HG03175 (cell line): ENCODE data around the gene RNFT1.
A peak's percentile ranks its signal among the peaks of the same experiment; 100 is the strongest.
"Not testable (repeated sequence)": the region's sequence is repeated elsewhere in the genome, so short reads cannot be mapped to it uniquely, and the experiment has no call there.

Experiments
- ATAC-seq: cut with Tn5 transposase; IDR thresholded peaks from one replicate; pipeline ENCODE4 v1.9.1; 2021; ENCODE audit warnings: mild to moderate bottlenecking, moderate library complexity; ENCODE audit not compliant: unreplicated experiment

Gene RNFT1, protein sequence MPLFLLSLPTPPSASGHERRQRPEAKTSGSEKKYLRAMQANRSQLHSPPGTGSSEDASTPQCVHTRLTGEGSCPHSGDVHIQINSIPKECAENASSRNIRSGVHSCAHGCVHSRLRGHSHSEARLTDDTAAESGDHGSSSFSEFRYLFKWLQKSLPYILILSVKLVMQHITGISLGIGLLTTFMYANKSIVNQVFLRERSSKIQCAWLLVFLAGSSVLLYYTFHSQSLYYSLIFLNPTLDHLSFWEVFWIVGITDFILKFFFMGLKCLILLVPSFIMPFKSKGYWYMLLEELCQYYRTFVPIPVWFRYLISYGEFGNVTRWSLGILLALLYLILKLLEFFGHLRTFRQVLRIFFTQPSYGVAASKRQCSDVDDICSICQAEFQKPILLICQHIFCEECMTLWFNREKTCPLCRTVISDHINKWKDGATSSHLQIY

DNA sequence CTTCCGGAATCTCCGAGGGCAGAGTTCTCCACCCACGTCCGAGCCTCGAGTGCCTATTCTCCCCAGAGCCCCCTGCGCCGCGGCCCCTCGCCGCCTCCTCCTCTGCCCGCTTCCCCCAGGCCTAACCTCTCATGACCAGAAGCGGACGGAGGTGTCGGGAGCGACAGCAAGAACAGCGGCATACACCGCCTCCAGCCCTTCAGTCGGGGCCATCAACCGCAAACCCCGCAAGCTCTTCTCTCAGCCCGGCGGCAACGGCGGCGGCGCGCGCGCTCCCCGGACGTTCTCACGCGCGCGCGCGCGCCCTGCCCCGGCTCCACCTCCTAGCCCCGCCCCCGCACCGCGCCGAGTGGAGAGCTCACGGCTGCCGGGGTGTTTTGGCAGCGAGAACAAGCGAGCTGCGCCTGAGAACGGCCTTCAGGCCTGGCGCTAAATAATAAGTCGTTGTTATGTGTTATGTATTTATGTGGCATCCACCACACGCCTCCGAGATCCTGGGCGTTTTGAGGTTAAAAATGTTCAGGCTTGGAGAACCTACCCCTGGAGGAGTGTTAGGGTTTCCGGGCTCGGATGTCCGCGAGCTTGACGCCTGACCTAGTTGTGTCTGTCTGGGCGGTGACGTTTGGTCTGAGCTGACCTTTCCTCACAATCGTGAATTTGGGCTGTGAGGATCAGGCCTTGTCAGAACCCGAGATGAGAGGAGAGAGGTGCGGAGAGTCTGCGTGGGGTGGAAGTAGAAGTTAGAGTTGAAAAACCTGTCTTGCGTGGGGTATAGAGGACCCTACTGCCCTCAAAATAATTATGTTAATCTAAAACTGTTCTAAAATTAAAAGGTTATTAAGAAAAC, at the start of gene RNFT1:
RNFT1 (minus strand) TSS at position 259 of the 847 bp plus-strand sequence; CDS start at position 182, 77 bp downstream.
- ATAC-seq = peak; percentile 84

- not testable (repeated sequence) for ATAC-seq
These were observed 44.8 kb upstream of the RNFT1 start for GRCh38 chr17:60009326-60009725.

GRCh38 chr17:60008377-60008776, 43.8 kb upstream of the RNFT1 start:
- ATAC-seq = not testable (repeated sequence)

DNA sequence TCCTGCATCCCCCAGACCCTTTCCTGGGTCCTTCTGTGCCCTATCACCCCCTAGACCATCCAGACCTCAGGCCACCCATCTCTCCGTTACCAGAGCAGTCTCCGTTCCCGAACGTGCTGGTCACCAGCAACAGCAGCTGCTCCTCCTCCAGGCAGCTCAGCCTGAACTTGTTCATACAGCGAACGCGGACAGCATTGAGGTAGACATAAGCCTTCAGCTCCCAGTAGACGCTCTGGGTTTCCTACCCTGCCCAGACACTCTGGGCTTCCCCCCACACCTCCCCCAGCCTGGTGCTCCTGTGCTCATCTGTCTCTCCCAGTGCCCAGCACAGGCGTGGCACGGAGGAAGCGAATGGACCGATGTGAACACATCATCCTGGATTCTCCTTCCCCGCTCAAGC, 41.6 kb upstream of the RNFT1 start:
- ATAC-seq = no peak

DNA sequence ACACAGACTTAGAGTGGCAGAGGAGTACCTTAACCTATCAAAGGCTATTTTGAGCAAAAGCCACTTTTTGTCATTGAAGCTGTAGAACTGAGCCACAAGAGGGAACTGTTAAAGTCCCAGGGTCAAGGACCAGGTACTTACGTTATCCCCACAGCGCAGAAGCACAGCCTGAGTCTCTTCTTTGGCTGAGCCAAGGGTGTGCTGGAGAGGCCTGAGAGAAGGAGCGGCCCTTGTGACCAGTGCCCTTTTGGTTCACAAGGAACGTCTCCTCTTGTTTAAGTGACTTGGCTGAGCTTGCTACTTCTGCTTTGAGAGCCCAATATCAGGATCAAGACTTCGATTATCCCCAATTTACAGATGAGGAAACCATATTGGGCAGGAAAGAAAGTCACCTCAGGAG, 40.0 kb upstream of the RNFT1 start:
- not testable (repeated sequence) for ATAC-seq

DNA sequence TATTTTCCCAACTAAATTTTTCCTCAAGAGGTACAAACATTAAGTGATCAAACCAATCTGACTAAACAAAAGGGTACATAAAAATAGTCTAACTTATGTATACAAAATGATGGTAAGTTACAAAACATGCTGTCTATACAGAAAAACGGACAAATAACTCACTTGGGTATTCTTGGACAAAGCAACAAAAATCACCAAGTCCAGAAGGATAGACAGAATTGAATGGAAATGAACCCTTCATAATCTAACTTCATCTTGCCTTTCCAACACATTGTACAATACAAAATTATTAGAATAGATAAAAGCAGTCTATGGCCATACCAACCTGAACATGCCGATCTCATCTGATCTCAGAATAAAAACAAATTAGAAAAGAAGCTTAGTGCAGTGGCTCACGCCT, 37.9 kb upstream of the RNFT1 start:
- not testable (repeated sequence) for ATAC-seq

GRCh38 chr17:59996608-59997007, 32.1 kb upstream of the RNFT1 start:
- not testable (repeated sequence) for ATAC-seq

- not testable (repeated sequence) for ATAC-seq
These were observed 10.6 kb upstream of the RNFT1 start for GRCh38 chr17:59975166-59975565.

DNA sequence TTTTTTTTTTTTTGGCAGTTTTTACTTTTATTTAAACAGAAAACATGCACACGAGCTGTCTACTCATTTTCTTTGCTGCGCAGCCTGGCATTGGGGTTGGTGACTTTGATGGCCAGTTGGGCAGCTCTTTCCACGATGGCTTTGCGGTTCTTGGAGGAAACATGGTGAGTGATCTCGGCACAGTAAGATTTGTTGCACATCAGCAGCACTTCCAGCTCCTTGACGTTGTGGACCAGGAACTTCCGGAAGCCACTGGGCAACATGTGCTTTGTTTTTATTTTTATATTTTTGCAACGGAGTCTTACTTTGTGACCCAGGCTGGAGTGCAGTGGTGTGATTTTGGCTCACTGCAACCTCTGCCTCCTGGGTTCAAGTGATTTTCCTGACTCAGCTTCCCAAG, 8.9 kb upstream of the RNFT1 start:
- not testable (repeated sequence) for ATAC-seq

DNA sequence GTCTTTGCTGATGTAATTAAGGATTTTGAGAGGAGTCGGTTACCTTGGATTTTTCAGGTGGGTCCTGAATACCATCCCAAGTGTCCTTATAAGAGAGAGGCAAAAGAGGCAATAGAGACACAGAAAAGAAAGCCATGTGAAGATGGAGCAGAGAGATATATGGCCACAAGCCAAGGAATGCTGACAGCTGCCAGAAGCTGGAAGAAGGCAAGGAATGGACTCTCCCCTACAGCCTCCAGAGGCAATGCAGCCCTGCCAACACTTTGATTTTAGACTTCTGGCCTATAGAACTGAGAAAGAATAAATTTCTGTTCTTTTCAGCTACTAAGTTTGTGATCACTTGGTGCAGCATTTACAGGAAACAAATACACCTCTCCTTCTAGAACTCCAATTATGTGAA, 8.2 kb upstream of the RNFT1 start:
- ATAC-seq = no peak

DNA sequence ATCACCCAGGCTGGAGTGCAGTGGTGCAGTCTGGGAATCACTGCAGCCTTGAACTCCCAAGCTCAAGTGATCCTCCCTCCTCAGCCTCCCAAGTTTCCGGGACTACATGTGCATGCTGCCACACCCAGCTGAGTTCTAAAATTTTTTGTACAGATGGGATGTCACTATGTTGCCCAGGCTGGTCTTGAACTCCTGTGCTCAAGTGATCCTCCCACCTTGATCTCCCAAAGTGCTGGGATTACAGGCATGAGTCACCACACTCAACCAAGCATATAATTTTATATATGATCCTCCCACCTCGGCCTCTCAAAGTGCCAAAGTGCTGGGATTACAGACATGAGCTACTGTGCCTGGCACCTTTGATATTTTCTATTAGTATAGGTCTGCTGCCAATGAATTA, 7.2 kb upstream of the RNFT1 start:
- not testable (repeated sequence) for ATAC-seq

DNA sequence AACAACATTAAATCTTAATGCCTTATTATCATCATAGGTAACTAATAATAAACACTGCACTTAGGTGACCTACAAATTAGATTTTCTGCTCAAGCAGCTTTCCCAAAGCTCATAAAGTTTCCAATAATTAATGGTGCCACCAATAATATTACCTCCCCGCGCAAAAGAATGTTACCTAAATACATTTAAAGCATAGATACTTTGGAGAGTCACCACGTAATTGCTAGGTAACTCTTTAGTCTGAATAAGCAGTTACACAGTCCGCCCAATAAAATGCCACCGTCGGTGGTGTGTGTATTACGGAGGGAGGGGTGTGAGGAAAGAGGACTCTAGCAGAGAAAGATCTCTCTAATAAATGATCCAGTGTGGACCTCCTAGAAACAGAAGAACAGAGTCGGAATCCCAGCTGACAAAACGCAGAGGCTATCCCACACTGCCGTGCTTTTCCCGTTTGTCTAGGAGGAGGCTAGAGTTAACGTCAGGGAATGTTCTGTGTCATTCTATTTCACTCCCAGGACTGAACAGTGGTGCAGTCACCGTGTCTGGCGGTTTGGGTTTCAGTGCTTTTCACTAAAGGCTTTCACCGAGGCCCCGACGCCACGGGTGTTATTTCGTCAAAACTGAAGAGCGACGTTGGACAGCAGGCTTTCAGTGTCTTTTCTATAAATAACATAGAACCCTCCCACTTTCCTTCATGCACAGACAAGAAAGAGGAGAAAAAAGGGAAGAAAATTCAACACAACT, 630 bp downstream of the RNFT1 start:
- peak; percentile 43 for ATAC-seq

DNA sequence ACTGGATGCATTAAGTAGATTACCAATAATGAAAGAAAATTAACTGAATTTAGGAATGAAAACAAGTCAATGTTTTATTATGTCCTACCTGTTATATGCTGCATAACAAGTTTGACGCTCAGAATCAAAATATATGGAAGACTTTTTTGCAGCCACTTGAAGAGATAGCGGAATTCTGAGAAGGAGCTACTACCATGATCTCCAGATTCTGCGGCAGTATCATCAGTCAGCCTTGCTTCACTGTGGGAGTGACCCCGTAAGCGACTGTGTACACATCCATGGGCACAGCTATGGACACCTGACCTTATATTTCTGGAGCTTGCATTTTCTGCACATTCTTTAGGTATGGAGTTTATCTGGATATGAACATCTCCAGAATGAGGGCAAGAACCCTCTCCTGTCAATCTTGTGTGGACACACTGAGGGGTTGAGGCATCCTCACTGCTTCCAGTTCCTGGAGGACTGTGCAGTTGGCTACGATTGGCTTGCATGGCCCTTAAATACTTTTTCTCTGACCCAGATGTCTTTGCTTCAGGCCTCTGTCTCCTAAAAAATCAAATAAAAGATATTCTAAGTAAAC, 1.7 kb downstream of the RNFT1 start:
- ATAC-seq = no peak

DNA sequence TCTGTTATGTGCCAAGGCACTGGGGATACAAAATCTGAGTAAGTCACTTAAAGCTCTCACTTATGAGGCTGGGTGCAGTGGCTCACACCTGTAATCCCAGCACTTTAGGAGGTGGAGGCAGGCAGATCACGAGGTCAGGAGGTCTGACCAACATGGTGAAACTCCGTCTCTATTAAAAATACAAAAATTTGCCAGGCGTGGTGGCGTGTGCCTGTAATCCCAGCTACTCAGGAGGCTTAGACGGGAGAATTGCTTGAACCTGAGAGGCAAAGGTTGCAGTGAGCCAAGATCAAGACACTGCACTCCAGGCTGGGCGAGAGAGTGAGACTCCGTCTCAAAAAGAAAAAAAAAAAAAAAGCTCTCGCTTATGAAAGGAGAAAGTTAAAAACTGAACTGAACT, 5.0 kb downstream of the RNFT1 start:
- not testable (repeated sequence) for ATAC-seq

GRCh38 chr17:59954856-59955255, 9.7 kb downstream of the RNFT1 start:
- no peak for ATAC-seq

GRCh38 chr17:59950049-59950448, 14.5 kb downstream of the RNFT1 start:
- no peak for ATAC-seq

DNA sequence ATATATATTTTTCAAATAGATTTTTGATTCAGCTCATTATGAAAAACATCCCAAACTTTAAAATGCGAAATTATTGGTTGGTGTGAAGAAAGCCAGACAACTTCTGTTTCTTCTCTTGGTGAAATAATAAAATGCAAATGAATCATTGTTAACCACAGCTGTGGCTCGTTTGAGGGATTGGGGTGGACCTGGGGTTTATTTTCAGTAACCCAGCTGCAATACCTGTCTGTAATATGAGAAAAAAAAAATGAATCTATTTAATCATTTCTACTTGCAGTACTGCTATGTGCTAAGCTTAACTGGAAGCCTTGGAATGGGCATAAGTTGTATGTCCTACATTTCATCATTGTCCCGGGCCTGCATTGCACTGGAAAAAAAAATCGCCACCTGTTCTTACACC, 17.2 kb downstream of the RNFT1 start:
- ATAC-seq = not testable (repeated sequence)

- not testable (repeated sequence) for ATAC-seq
These were observed 18.1 kb downstream of the RNFT1 start for GRCh38 chr17:59946433-59946832.

GRCh38 chr17:59941131-59941530, 23.4 kb downstream of the RNFT1 start:
- ATAC-seq = no peak

- not testable (repeated sequence) for ATAC-seq
These were observed 23.8 kb downstream of the RNFT1 start for GRCh38 chr17:59940697-59941096.

DNA sequence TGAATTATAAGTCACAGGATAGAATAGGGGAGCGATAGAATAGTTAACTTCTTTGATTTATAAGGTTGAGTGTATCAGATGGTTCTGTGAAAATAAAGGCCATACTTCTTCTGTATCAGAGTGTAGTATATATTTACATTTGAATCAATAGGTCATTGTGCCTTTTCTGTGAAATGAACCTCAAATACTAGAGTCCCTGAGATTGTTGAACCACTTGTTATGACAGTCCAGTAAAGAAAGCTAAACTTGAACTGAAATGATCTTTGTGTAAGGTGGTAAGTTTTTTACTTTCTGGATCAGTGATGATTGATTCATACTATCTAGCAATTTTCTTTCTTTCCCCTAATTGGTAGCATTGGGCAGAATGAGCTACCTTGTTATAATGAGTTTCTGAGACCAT, 31.2 kb downstream of the RNFT1 start:
- ATAC-seq = not testable (repeated sequence)
